Measurements from ENCODE around the gene ANXA6. TPM values are rescaled to one million over a fixed set of nuclear protein-coding genes. Genes with fewer than 3 reads are reported as not detected.

ANXA6 gene
- polyA plus RNA-seq, 3 donors, result 60.6 to 124 (median 93.5) TPM

DNA sequence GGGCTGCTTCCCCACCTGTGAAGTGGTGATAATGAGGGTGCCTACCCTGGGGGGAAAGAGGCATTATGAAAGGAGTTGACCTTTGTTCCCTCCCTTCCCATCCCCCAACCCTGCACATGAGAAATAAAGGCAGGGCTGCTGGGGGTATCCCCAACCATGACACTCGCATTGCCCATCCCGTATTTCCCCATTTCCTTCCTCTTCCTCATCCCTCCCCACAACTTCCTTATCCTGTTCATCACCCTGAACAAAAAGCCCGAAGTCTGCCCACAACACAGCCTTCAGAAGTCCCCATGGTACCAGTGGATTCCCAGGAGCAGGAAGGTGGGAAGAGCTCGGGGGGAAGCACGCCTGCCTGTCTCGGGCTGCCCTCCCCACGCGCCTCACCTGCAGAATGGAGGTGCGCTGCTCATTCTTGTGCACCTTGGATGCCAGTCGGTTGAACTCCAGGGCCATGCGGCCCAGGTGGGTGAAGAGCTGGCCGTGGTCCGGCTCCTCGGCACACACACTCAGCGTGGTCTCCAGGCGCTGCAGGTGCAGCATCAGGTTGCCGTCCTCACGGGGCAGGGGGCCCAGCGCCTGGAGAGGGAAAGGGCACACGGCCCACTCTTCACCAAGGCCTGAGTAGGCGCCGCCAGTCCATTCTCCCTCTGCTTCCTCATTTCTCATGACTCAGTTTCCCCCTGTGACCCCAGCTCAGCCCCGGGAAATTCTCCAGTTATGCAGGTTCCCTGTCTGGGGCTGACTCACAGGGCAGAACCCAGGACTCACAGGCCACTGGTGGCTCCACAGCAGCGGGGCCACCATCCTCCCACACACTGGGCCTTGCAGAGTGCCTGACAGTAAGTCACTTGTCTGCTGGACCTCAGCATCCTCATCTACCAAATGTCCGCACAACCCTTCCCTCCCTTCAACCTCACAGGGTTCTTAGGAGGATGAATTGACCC lies 100.9 kb downstream of the ANXA6 start:
- Mint-ChIP-seq H3K27me3 (ENCODE audit: low read depth in 3 of 3) (peaks cover 0 to 4% (median 0%) of the 10 kb centered on the region in 3 donors), H3K4me1 (peaks cover 96% of the 10 kb centered on the region), H3K36me3 (peaks cover 72 to 93% of the 10 kb centered on the region in 2 donors), H3K9me3 (no peaks in the 10 kb centered on the region), H3K4me3 (peak overlapping the region; percentile 37 to 50), H3K27ac (peak overlapping the region; percentile 84 to 97 (median 92))
- 69% methylated on average over 15 of the region's 25 CpGs for WGBS (ENCODE audit: insufficient coverage)
- Histone ChIP-seq H3K9me3 (replicated peaks in 1 of 2; ENCODE audit: control insufficient read depth in 1 of 2, insufficient read depth in 1 of 2, low read length in 2 of 2) (no peaks in the 10 kb centered on the region), H3K27ac (ENCODE audit: low read depth in 1 of 2, low read length in 2 of 2) (peak overlapping the region; percentile 52 to 90), H3K27me3 (ENCODE audit: control insufficient read depth in 2 of 2, insufficient read depth in 2 of 2, low read length in 2 of 2) (no peaks in the 10 kb centered on the region), H3K4me3 (replicated peaks in 1 of 3; ENCODE audit: low read depth in 2 of 3, low read length in 3 of 3) (peak overlapping the region in 1 of 3 experiments; percentile 33), H3K4me2 (replicated peaks; ENCODE audit: extremely low read depth, low read length, poor library complexity, severe bottlenecking) (peak overlapping the region; percentile 47), H2AFZ (ENCODE audit: insufficient read depth, low read depth, low read length, poor library complexity, severe bottlenecking) (no peak overlapping the region), H3K79me2 (ENCODE audit: insufficient read depth, low read length) (peaks cover 64% of the 10 kb centered on the region), H3K4me1 (ENCODE audit: control insufficient read depth in 1 of 2, insufficient read depth in 2 of 2, low read length in 2 of 2) (peaks cover 89 to 99% of the 10 kb centered on the region in 2 donors), H3K36me3 (replicated peaks in 1 of 2; ENCODE audit: control insufficient read depth in 1 of 2, insufficient read depth in 2 of 2, low read length in 2 of 2) (peaks cover 27 to 40% of the 10 kb centered on the region in 2 donors), H4K20me1 (ENCODE audit: insufficient read depth, low read length) (peaks cover 68% of the 10 kb centered on the region), H3K9ac (ENCODE audit: insufficient read depth, low read length, poor library complexity, severe bottlenecking) (peak overlapping the region; percentile 72)
- peak; percentile 89 to 99 (median 93) for DNase-seq
- intact Hi-C loops (cut with micrococcal nuclease), result loop anchor here (5.0 to 10.0 kb wide), 4 partner anchors 36 to 198 kb away; partner anchors contain the start of genes ANXA6 (in 1 of the 2) and GM2A (in 1 of the 2)
- TF ChIP-seq, protein P1, sequence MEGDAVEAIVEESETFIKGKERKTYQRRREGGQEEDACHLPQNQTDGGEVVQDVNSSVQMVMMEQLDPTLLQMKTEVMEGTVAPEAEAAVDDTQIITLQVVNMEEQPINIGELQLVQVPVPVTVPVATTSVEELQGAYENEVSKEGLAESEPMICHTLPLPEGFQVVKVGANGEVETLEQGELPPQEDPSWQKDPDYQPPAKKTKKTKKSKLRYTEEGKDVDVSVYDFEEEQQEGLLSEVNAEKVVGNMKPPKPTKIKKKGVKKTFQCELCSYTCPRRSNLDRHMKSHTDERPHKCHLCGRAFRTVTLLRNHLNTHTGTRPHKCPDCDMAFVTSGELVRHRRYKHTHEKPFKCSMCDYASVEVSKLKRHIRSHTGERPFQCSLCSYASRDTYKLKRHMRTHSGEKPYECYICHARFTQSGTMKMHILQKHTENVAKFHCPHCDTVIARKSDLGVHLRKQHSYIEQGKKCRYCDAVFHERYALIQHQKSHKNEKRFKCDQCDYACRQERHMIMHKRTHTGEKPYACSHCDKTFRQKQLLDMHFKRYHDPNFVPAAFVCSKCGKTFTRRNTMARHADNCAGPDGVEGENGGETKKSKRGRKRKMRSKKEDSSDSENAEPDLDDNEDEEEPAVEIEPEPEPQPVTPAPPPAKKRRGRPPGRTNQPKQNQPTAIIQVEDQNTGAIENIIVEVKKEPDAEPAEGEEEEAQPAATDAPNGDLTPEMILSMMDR (IDR thresholded peaks at IDR 0.05), result no peak

DNA sequence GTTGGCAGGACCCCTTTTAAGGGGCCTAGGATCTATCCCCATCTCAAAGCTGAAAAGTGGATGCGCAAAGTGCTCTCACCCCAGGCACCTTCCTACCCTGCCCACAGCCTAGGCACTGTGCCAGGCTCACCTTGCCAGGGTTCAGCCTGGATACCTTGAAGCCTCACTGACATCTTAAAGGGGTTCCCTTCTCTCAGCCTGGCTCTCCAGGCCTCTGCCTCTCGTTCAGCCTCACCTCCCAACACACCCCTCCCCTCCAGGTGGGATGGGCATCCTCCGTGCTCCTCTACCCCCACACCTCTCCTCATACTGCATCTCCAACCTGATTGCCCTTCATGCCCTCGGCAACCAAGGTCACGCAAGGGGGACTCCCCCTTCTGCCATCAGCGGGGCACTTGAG lies 102.2 kb downstream of the ANXA6 start:
- peak overlapping the region in 1 of 2 donors; percentile 90 for H3K27ac ChIP-seq (ENCODE audit: low read depth in 1 of 2, low read length in 2 of 2)
- no peaks in the 10 kb centered on the region for H3K9me3 ChIP-seq (replicated peaks in 1 of 2; ENCODE audit: control insufficient read depth in 1 of 2, insufficient read depth in 1 of 2, low read length in 2 of 2)
- DNase-seq, result no peak
- peaks cover 73% of the 10 kb centered on the region for H4K20me1 ChIP-seq (ENCODE audit: insufficient read depth, low read length)
- 92% methylated on average over 6 of the region's 6 CpGs for WGBS (ENCODE audit: insufficient coverage)
- peaks cover 36 to 42% of the 10 kb centered on the region in 2 donors for H3K36me3 ChIP-seq (replicated peaks in 1 of 2; ENCODE audit: control insufficient read depth in 1 of 2, insufficient read depth in 2 of 2, low read length in 2 of 2)
- Mint-ChIP-seq H3K4me3 (no peak overlapping the region), H3K36me3 (peaks cover 71 to 92% of the 10 kb centered on the region in 2 donors), H3K9me3 (no peaks in the 10 kb centered on the region), H3K27me3 (ENCODE audit: low read depth in 3 of 3) (peaks cover 0 to 4% (median 0%) of the 10 kb centered on the region in 3 donors), H3K27ac (peak overlapping the region in 6 of 7 donors; percentile 32 to 97 (median 88)), H3K4me1 (peaks cover 85% of the 10 kb centered on the region)
- no peaks in the 10 kb centered on the region for H3K27me3 ChIP-seq (ENCODE audit: control insufficient read depth in 2 of 2, insufficient read depth in 2 of 2, low read length in 2 of 2)
- TF ChIP-seq, protein P1 (IDR thresholded peaks at IDR 0.05), result no peak
- no peak overlapping the region for H3K9ac ChIP-seq (ENCODE audit: insufficient read depth, low read length, poor library complexity, severe bottlenecking)
- intact Hi-C loops (cut with micrococcal nuclease), result loop anchor here (5.0 to 10.0 kb wide), 4 partner anchors 37 to 199 kb away; partner anchors contain the start of genes ANXA6 (in 1 of the 2) and GM2A (in 1 of the 2)
- H2AFZ ChIP-seq (ENCODE audit: insufficient read depth, low read depth, low read length, poor library complexity, severe bottlenecking), result no peak overlapping the region
- peaks cover 76 to 87% of the 10 kb centered on the region in 2 donors for H3K4me1 ChIP-seq (ENCODE audit: control insufficient read depth in 1 of 2, insufficient read depth in 2 of 2, low read length in 2 of 2)
- H3K4me3 ChIP-seq (replicated peaks in 1 of 3; ENCODE audit: low read depth in 2 of 3, low read length in 3 of 3), result no peak overlapping the region
- peaks cover 54% of the 10 kb centered on the region for H3K79me2 ChIP-seq (ENCODE audit: insufficient read depth, low read length)
- no peak overlapping the region for H3K4me2 ChIP-seq (replicated peaks; ENCODE audit: extremely low read depth, low read length, poor library complexity, severe bottlenecking)

All from CD14-positive monocyte (primary cell).